Motor neuron (in vitro differentiated cells): ENCODE results near the gene SNX8. TPM values are rescaled to one million over a fixed set of nuclear protein-coding genes. Genes with fewer than 3 reads are reported as not detected.
A peak's percentile ranks its signal among the peaks of the same experiment; 100 is the strongest.
"Not testable (repeated sequence)": the region's sequence is repeated elsewhere in the genome, so short reads cannot be mapped to it uniquely, and the experiment has no call there.

ENCODE experiments used
- ATAC-seq, 8 experiments: fragments of 200-7000 bp; cut with Tn5 transposase; replicated peaks in 6 of 8; 2 replicates each; pipeline ENCODE4 v1.8.0; 2021; ENCODE audit warnings: mild to moderate bottlenecking in 8 of 8, moderate library complexity in 8 of 8
- H3K27ac ChIP-seq, 2 donors: fragments of 250-450 bp; sonication (Bioruptor Pico); 2 replicates each; pipeline ENCODE4 v1.9.0; 2021; ENCODE audit warnings: antibody characterized with exemption in 2 of 2, mild to moderate bottlenecking in 2 of 2, moderate library complexity in 1 of 2
- H3K4me1 ChIP-seq, 2 donors: fragments of 250-450 bp; sonication (Bioruptor Pico); replicated peaks in 1 of 2; 2 replicates each; pipeline ENCODE4 v1.6.1; 2021; ENCODE audit warnings: antibody characterized with exemption in 2 of 2, mild to moderate bottlenecking in 2 of 2, moderate library complexity in 1 of 2
- H3K4me3 ChIP-seq, 5 donors: fragments of 250-450 bp; sonication (Bioruptor Pico); 2 replicates each; pipeline ENCODE4 v1.9.0; 2021; ENCODE audit warnings: antibody characterized with exemption in 5 of 5, mild to moderate bottlenecking in 5 of 5, moderate library complexity in 4 of 5
- WGBS, 10 experiments: fragments of 450-650 bp; shearing (Covaris generic); methylation state at CpG; one replicate each; pipeline ENCODE4 v1.0.0; 2022; 5-methylcytosine and 5-hydroxymethylcytosine counted together
- in situ Hi-C, 9 experiments: fragments of 400-800 bp; cut with MboI; loops; one replicate each; pipeline ENCODE4 v1.15.0; 2021; ENCODE audit warnings: low sequenced_read_pairs in 9 of 9, low pct_unique_long_range_greater_than_20kb in 2 of 9; ENCODE audit not compliant: unreplicated experiment in 9 of 9
- total RNA-seq, 8 experiments: library from RNA; unstranded; fragments of 300-600 nt; gene quantifications; 2 replicates each; pipeline versions ENCODE4 v1.2.3 to v1.2.4, GENCODE V29; 2022

The SNX8 gene
- total RNA-seq, 8 experiments from 2014 or later, result 2.8 to 10.3 (median 6.9) TPM

- H3K4me1 ChIP-seq, result peaks cover 0 to 3% of the 10 kb centered on the region in 2 donors
- ATAC-seq, result no peak
- in situ Hi-C loops, result no loop called here
- H3K4me3 ChIP-seq, result no peak overlapping the region
- WGBS, 10 experiments, result 43 to 100% (median 87%) methylated on average over 1 of the region's 1 CpG; no CpG with 5 or more reads in 4 of the 10 experiments
- no peak overlapping the region for H3K27ac ChIP-seq
Measured at GRCh38 chr7:2316578-2316977, 2.3 kb upstream of the SNX8 start.

- in situ Hi-C loops, result no loop called here
- Histone ChIP-seq H3K4me3 (no peak overlapping the region), H3K4me1 (peaks cover 0 to 3% of the 10 kb centered on the region in 2 donors), H3K27ac (no peak overlapping the region)
- WGBS, 10 experiments, result 38 to 100% (median 100%) methylated on average over 1 of the region's 1 CpG; no CpG with 5 or more reads in 3 of the 10 experiments
- no peak for ATAC-seq
Measured at GRCh38 chr7:2315787-2316186, 1.5 kb upstream of the SNX8 start.

- ATAC-seq, H3K27ac ChIP-seq, H3K4me1 ChIP-seq, in situ Hi-C loops: not testable (repeated sequence)
- H3K4me3 ChIP-seq, result peak overlapping the region in 3 of 5 donors; percentile 57 to 88 (median 65)
- 47 to 100% (median 77%) methylated on average over 1 to 3 of the region's 3 CpGs for WGBS, 10 experiments
Measured at GRCh38 chr7:2314956-2315530, 802 bp upstream of the SNX8 start.

GRCh38 chr7:2313450-2314208 is 612 bp downstream of the SNX8 start:
- ATAC-seq, result peak in 3 of 8 experiments; percentile 27 to 52 (median 42)
- in situ Hi-C loops, result no loop called here
- H3K4me3 ChIP-seq, result peak overlapping the region; percentile 57 to 88 (median 65)
- H3K4me1 ChIP-seq, result peaks cover 0 to 3% of the 10 kb centered on the region in 2 donors
- WGBS, 10 experiments, result 1 to 77% (median 56%) methylated on average over 6 to 16 of the region's 42 CpGs; no CpG with 5 or more reads in 1 of the 10 experiments
- peak overlapping the region in 1 of 2 donors; percentile 5 for H3K27ac ChIP-seq

GRCh38 chr7:2312267-2312929 is 1.8 kb downstream of the SNX8 start:
- 46 to 100% (median 90%) methylated on average over 1 to 16 of the region's 17 CpGs; no CpG with 5 or more reads in 1 of the 10 experiments for WGBS, 10 experiments
- in situ Hi-C loops, result no loop called here
- H3K4me3 ChIP-seq, result no peak overlapping the region
- no peak for ATAC-seq
- H3K4me1 ChIP-seq, result peaks cover 0 to 3% of the 10 kb centered on the region in 2 donors
- no peak overlapping the region for H3K27ac ChIP-seq

- H3K4me1 ChIP-seq, result peaks cover 0 to 3% of the 10 kb centered on the region in 2 donors
- in situ Hi-C loops, result no loop called here
- no peak for ATAC-seq
- no peak overlapping the region for H3K4me3 ChIP-seq
- no peak overlapping the region for H3K27ac ChIP-seq
- 0 to 90% (median 77%) methylated on average over 1 to 12 of the region's 20 CpGs; no CpG with 5 or more reads in 2 of the 10 experiments for WGBS, 10 experiments
Measured at GRCh38 chr7:2309889-2310331, 4.3 kb downstream of the SNX8 start.

- 58 to 90% (median 70%) methylated on average over 1 to 6 of the region's 7 CpGs for WGBS, 10 experiments
- ATAC-seq, result no peak
- Histone ChIP-seq H3K27ac (no peak overlapping the region), H3K4me1 (no peaks in the 10 kb centered on the region), H3K4me3 (no peak overlapping the region)
- in situ Hi-C loops, result no loop called here
Measured at GRCh38 chr7:2307690-2308107, 6.5 kb downstream of the SNX8 start.

- H3K4me1 ChIP-seq, result peaks cover 0 to 1% of the 10 kb centered on the region in 2 donors
- H3K27ac ChIP-seq, result no peak overlapping the region
- in situ Hi-C loops, result no loop called here
- 50 to 100% (median 94%) methylated on average over 1 to 6 of the region's 6 CpGs for WGBS, 10 experiments
- ATAC-seq, result no peak
- no peak overlapping the region for H3K4me3 ChIP-seq
Measured at GRCh38 chr7:2306688-2307087, 7.6 kb downstream of the SNX8 start.

- in situ Hi-C loops, H3K27ac ChIP-seq, ATAC-seq, H3K4me3 ChIP-seq, H3K4me1 ChIP-seq: not testable (repeated sequence)
- WGBS, 10 experiments, result 42 to 100% (median 100%) methylated on average over 1 to 3 of the region's 6 CpGs; no CpG with 5 or more reads in 2 of the 10 experiments
Measured at GRCh38 chr7:2305258-2305657, 9.0 kb downstream of the SNX8 start.

- ATAC-seq, H3K4me3 ChIP-seq, H3K27ac ChIP-seq, in situ Hi-C loops, H3K4me1 ChIP-seq: not testable (repeated sequence)
- 25 to 100% (median 67%) methylated on average over 1 to 2 of the region's 7 CpGs; no CpG with 5 or more reads in 4 of the 10 experiments for WGBS, 10 experiments
Measured at GRCh38 chr7:2303520-2303919, 10.7 kb downstream of the SNX8 start.

GRCh38 chr7:2302743-2303397 is 11.4 kb downstream of the SNX8 start:
- in situ Hi-C loops, ATAC-seq: not testable (repeated sequence)

GRCh38 chr7:2301511-2301863 is 12.8 kb downstream of the SNX8 start:
- ATAC-seq, result peak in 4 of 8 experiments; percentile 31 to 56 (median 52)
- no peak overlapping the region for H3K4me3 ChIP-seq
- in situ Hi-C loops, result no loop called here
- no peak overlapping the region for H3K27ac ChIP-seq
- H3K4me1 ChIP-seq, result peaks cover 0 to 7% of the 10 kb centered on the region in 2 donors
- WGBS, 10 experiments, result 20 to 93% (median 73%) methylated on average over 1 to 6 of the region's 6 CpGs; no CpG with 5 or more reads in 3 of the 10 experiments

More at GRCh38 chr7:2302743-2303397, 11.4 kb downstream of the SNX8 start:
- not testable (repeated sequence) for H3K4me3 ChIP-seq, H3K4me1 ChIP-seq, H3K27ac ChIP-seq
- WGBS, 10 experiments, result no CpG with 5 or more reads among the region's 55 CpGs
